Activated naive CD4-positive, alpha-beta T cell treated with Interleukin-2 at 50 U/mL for 16 hours (primary cell): ENCODE results near the gene SSRP1.

Experiments used
- DNase-seq: peaks from one replicate; pipeline ENCODE4 v3.0.0-alpha.2; 2020

SSRP1 gene

GRCh38 chr11:57313071-57313787, 22.5 kb downstream of the SSRP1 start:
- DNase-seq, result no peak

- no peak for DNase-seq
Measured at GRCh38 chr11:57312511-57313021, 23.1 kb downstream of the SSRP1 start.

- DNase-seq, result peak; percentile 55
Measured at GRCh38 chr11:57311109-57311936, 24.4 kb downstream of the SSRP1 start.

GRCh38 chr11:57310630-57311086, 25.0 kb downstream of the SSRP1 start:
- DNase-seq, result no peak

- no peak for DNase-seq
Measured at GRCh38 chr11:57310091-57310490, 25.6 kb downstream of the SSRP1 start.

GRCh38 chr11:57309106-57310059, 26.3 kb downstream of the SSRP1 start:
- DNase-seq, result no peak

- no peak for DNase-seq
Measured at GRCh38 chr11:57308426-57309060, 27.1 kb downstream of the SSRP1 start.

GRCh38 chr11:57307666-57308270, 27.9 kb downstream of the SSRP1 start:
- no peak for DNase-seq

GRCh38 chr11:57306940-57307565, 28.6 kb downstream of the SSRP1 start:
- no peak for DNase-seq

- no peak for DNase-seq
Measured at GRCh38 chr11:57306161-57306876, 29.4 kb downstream of the SSRP1 start.

GRCh38 chr11:57305523-57305922, 30.2 kb downstream of the SSRP1 start:
- no peak for DNase-seq

GRCh38 chr11:57303990-57304579, 31.6 kb downstream of the SSRP1 start:
- DNase-seq, result no peak

GRCh38 chr11:57303280-57303989, 32.3 kb downstream of the SSRP1 start:
- DNase-seq, result no peak

GRCh38 chr11:57302489-57302888, 33.2 kb downstream of the SSRP1 start:
- no peak for DNase-seq

GRCh38 chr11:57301711-57302423, 33.8 kb downstream of the SSRP1 start:
- no peak for DNase-seq

- DNase-seq, result no peak
Measured at GRCh38 chr11:57300785-57301184, 34.9 kb downstream of the SSRP1 start.

- DNase-seq, result no peak
Measured at GRCh38 chr11:57299150-57299737, 36.4 kb downstream of the SSRP1 start.

- DNase-seq, result no peak
Measured at GRCh38 chr11:57297221-57297620, 38.5 kb downstream of the SSRP1 start.
